ENCODE results near the gene KIF2A.

The KIF2A gene

DNA sequence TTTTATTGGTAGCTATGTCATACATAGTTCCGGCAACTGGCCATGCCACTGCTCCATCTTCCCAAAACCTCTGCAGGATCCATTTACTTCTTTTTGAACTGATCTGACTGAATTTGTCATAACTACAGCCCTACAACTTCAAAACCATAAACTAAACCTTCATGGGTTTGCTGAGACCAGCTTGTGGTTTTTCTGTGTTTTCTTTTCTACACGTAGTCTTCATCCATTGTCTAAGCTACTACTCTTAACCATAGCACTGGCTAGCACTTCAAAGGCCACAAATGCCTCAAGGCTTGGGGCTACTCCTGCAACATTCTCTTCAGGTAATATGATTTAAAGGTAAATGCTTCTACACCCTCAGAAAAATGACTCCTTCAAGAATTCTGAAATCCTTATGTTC lies 9.0 kb upstream of the KIF2A start:
- DNase-seq: no peak

DNA sequence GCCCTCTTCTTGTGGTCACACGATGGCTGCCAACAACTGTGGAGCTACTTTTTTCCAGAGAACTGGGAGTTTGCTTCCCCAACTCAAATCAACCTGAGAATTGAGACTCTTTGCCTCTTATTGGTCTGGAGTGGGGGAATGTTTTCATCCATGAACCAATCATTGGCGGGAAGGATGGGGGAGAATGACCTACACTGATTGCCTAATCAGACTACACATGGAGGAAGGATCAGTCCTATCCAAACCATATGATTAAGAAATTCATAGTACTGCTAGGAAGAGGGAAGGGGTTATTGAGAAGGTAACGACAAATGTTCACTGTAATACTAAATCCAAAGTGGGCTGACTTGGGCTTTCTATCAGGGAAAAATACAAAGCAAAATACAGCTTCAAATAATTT lies 7.9 kb upstream of the KIF2A start:
- no peak for DNase-seq

DNA sequence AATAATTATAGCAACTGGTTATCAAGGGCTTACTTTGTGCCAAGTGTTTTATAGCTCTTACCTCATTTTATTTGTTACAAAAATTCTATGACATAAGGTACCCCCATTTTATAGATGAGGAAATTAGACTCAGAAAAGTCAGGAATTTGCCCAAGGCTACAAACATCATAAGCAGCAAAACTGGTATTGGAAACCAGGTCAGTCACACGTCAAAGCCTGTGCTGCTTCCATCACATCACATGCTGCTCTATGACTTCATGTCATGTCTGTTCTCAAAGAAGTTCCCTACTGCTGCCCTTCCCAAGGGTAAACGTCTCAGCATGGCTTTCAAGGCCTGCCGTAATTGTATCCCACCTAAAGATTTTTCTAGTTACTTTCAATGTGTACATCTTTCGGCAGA lies 6.9 kb upstream of the KIF2A start:
- DNase-seq: no peak

DNA sequence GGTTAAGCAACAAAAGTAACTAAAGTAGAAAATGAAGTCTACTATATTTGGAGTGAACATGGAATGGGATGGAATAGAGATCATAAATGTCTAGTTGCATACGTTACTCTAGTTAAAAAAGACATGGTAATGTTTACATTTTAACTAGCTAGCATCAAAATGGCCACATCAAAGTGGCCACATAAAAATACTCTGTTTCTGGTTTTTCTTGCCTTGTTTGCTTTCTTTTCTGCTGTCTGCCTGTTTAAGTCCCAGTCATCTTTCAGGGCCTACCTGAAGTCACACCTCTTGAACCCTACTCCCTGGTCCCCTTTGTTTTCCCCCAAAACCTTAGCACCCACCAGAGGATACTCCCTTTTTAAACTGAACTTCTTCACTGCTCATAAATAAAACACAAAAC lies 6.4 kb upstream of the KIF2A start:
- DNase-seq: no peak

DNA sequence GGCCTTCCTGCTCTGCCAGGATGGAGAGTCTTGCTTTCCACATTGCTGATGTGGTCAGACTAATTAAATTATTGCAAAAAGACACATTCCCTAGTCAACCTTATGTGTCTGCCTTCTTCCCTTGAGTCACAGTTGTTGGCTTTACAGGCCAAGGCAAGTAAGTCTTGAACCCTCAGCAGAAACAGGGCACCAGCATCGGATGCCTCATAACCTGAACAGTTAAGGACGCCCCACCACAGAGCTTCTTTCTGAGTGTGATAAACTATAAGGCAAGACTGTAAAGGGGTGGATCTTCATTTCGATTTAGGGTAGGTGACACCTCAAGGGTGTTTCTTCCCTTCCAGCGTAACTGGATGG lies 670 bp upstream of the KIF2A start:
- DNase-seq: no peak

DNA sequence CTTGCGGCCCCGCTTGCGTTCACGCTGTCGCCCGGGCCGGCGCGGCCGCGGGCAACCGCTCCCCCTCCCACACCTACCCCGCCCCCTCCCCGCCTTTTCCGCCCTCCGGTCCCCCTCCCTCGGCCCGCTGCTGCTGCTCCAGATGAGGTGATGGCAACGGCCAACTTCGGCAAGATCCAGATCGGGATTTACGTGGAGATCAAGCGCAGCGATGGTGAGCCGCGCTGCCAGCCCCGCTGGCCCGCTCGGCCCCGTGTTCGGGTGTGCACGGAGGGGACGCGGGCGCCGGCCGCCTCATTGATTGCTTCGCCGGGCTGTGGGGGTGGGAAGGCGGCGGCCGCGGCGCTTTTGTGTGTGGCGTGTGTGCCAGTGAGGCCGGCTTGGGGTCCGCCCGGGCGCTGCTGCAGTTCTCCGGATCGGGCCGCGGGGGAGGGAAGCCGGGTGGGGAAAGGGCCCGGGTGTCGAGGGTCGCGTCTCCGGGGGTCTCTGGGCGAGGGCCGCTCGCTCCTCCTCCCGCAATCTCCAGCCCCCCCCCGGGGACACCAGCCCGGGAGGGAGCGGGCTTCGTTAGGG lies 403 bp downstream of the KIF2A start:
- no peak for DNase-seq

DNA sequence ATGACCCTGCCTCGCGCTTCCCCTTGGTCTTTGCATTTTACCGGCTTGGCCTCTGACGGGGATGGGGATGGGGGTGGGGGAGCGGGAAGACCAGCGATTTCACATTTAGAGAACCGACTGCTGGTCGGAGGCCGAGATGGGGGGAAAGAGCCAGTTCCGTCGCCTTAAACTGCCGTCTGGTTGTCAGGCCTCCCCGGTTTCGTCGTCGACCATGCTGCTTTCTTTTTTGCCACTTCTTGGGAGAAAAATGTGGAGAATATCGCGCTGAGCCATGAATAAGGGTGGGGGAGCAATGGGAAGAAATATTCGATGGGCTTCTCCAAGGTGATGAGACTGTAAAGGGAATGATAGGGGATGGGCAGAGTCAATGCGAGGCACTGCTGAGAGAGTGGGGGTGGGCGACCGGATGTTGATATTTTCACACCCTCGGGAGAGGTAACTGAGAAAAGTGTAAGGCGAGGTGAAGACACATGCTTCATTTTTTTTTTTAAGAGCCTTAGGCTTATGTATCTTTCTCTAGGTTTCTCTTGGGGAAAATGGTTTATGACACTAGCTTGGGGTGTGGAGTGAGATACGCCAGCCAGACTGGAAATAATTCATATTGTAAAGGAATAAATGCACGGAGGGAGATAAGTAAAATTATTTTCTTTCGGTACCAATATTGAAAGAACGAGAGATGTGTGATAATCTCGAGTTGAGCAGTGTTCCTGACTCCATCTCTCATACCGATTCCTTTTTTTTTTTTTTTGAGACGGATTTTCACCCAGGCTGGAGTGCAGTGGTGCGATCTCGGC lies 1.1 kb downstream of the KIF2A start:
- peak; percentile 71 for DNase-seq

DNA sequence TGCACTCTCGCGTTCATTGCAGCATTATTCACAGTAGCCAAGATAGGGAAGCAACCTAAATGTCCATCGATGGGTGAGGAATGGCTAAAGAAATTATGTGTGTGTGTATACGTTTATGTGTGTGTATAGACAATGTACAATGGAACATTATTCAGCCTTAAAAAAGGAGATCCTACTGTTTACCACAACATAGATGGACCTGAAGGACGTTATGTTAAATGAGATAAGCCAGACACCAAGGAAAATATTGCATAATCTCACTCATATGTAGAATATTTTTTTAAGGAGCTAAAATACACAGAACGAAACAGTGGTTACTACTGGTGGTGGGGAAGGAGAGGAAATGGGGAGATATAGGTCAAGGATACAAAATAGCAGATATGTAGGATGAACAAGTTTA lies 2.4 kb downstream of the KIF2A start:
- DNase-seq: no peak

DNA sequence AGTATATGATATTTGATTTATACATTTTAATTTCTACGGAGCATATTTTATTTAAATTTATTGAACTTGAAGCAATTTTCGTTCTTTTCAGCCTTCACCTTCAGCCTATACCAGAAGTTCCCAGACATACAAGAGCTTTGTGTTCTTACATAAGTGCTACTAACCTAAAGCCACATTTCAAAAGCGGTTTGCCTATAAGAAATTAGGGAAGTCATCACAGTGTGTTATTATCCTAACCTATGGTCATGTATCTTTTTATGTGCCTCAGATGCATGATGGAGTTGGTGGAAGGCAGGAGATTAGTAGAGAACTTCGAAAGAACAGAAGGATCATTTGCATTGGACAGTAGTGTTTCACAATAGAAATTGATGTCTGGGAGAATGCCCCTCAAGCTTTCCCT lies 3.1 kb downstream of the KIF2A start:
- no peak for DNase-seq

DNA sequence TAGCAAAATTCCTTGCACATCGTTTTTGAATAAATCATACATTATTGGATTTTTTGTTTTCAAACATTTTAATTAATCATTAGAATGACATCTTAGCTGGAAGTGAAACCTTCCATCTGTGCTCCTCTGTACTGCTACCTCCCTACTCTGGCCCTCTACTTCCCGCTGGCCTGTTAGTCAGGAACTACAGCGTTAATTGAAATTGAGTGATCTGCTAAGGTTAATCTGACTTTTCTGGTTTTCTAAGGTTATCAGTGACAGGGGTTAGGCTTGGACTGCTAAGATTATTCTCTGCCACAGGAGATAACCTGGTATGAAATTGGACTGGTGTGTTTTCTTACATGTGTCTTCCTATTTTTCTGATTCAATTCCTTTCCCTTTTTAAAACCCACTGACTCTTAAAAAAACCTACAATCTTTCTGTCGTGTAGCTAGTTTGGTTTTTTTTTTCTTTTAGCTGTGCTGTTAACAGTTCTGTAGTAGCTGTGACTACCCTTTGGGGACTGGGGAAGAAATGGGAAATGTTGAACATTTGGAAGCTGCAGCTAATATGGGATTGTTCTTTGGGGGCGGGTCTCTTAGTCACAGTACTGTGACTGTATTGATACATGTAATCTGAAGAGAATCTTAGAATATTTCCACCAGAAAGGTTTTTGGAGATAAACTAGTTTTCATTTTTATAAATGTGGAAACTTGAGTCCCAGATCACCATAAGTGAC lies 4.6 kb downstream of the KIF2A start:
- DNase-seq: no peak

DNA sequence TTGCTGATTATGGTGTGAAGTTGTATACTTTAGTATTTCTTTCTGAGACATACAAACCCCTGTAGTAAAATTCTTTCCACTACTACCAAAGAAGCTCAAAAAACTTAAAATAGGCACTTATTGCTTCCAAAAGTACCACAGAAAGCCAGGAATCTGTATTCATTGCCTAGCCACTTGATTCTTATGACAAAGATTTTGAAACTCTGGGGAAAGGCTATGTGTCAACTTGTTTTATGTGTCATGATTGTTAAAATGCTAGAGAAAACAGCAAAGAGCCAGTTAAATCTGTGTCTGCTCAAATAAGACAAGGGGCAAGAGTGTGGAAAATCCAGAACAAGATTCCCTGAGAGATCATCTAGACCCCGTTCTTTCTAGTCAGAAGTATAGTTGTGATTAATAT lies 6.0 kb downstream of the KIF2A start:
- DNase-seq: no peak

DNA sequence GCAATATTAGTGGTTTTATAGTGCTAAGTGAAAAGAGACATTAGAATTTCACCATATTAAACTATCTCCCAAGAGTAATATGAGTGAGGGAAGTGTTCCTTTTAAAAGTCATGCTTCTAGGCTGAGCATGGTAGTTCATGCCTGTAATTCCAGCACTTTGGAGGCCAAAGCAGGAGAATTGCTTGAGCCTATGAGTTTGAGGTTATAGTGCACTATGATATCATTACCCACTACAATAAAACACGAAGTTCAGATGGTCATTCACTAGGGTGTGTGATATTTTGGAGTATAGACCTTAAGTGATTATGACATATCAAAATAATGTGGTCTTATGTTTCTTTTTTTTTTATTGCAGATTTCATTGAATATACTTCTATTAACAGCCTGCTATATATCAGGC lies 6.7 kb downstream of the KIF2A start:
- no peak for DNase-seq

DNA sequence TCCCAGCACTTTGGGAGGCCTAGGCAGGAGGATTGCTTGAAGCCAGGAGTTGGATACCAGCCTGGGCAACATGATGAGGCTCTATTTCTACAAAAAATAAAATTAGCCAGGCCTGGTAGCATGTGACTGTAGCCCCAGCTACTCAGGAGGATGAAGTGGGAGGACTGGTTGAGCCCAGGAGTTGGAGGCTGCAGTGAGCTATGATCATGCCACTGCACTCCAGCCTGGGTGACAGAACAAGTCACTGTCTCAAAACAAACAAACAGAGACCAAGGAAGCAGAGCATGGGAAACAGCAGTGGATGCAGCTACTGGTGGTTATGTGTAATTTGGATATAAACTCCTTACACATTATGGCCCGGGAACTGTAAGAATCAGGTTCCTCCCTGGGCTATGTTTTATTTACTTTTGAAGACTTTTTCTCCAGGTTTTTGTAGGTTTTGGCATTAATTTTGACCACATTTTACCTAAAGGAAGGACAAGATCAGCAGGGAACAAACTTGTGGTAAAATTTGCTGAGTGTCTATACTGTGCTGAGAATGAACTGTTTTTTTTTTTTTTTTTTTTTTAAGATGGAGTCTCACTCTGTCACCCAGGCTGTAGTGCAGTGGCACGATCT lies 8.3 kb downstream of the KIF2A start:
- no peak for DNase-seq

DNA sequence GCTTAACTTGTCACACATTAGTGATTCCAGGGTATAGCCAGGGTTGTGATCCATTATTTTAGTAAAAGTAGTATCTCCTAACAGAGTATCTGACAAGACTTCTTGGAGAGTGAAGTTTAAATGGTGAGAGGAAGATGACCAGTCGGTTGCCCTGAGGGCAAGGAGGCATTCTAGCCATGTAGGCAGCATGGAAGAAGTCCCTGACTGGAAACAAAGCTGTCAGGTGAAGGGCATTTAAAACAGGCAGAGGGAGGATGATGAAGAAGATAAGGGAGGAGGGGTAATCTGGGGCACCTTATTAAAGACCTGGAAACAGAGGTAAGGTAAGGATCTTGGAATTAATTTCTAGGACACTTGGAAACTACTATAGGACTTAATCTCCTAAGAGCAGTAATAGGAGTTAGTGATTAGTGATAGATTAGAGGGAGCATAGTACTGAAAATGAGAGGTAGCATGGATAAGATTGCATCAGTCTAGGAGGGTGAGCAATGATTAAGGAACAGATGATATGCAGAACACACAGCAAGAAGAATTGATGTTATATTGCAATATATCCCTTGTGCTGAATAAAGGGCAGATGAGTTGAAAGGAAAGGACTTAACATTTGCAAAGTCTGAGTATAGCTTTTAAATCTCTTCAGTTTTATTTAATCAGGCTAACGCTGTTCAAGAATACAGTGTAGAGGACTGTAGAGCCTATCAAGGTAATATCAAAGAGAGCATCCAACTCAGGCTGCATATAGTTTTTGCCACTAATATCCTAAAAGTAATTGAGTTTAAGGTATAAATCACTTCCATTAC lies 9.6 kb downstream of the KIF2A start:
- DNase-seq: no peak

DNA sequence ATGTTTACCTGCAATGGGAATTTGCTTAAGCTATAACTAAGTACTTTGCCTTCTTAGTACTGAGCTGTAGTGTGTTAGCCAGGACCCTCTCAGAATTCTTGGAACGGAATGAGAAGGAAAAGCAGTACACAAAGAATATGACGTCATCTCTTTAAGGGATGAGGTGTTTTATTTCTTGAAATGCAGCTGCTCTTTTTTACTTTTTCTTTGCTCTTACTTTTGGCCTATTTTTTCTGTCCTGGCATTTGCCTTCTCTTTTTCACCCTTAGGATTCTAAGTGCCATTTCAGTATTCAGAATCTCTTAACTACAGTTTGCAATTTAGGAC lies 10.1 kb downstream of the KIF2A start:
- no peak for DNase-seq

DNA sequence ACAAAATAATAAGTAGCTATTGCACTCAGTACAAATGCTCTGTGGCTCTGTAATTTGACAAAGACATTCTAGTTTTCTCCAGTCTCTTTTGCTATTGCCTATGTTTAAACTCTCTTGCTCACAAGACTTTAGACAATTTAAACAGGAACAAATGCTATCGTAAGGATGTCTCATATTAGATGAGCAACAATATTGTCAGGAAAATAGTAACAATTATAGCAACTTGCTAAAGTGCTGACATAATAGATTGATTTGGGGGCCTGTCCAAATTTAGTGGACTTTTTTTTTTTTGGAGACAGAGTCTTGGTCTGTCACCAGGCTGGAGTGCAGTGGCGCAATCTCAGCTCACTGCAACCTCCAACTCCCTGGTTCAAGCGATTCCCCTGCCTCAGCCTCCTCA lies 11.8 kb downstream of the KIF2A start:
- DNase-seq: no peak

DNA sequence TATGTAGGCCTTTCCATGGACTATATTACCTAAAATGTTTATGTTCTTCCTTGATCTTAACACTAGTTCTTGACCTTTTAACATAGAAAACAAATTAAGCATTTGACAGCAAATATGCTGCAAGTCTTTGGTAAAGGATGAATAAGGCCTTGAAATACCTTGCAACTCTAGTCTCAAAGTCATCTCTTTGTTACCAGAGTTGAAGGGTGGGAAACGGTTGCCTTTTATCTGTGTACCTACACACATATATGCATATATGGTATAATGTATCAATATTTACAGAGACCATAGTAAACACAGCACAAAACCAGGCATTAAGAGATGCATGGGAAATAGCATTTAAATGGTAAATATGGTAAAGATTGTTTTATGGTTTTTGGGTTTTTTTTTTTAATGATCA lies 16.5 kb downstream of the KIF2A start:
- no peak for DNase-seq

DNA sequence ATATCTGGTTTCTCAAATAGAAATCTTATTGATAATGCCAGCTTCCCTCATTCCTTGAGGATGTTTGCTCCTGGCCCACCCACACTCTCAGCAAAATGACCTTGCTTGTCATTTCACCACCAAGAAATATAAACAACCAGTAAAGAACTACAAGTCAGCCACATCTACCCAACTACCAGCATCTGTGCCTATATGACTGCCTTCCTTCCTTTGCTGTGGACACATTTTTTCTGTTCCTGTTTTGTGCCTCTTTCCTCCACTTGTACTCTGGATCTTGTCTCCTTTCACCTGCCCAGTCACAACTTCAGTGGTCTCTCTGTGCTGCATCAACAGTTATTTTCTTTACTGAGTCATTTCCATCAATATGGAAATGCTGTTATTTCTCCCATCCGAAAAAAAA lies 20.3 kb downstream of the KIF2A start:
- DNase-seq: no peak

DNA sequence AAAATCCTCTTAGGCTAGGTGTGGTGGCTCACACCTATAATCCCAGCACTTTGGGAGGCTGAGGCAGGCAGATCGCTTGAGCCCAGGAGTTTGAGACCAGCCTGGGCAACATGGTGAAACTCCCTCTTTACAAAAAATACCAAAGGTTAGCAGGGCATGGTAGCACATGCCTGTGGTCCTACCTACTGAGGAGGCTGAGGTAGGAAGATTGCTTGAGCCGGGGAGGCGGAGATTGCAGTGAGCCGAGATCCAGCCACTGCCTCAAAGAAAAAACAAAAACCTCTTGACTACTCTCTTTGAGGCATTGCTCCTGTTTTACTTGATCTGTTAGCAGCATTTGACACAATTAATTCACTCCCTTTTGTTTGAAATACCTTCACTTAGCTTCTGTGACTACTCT lies 20.7 kb downstream of the KIF2A start:
- no peak for DNase-seq

DNA sequence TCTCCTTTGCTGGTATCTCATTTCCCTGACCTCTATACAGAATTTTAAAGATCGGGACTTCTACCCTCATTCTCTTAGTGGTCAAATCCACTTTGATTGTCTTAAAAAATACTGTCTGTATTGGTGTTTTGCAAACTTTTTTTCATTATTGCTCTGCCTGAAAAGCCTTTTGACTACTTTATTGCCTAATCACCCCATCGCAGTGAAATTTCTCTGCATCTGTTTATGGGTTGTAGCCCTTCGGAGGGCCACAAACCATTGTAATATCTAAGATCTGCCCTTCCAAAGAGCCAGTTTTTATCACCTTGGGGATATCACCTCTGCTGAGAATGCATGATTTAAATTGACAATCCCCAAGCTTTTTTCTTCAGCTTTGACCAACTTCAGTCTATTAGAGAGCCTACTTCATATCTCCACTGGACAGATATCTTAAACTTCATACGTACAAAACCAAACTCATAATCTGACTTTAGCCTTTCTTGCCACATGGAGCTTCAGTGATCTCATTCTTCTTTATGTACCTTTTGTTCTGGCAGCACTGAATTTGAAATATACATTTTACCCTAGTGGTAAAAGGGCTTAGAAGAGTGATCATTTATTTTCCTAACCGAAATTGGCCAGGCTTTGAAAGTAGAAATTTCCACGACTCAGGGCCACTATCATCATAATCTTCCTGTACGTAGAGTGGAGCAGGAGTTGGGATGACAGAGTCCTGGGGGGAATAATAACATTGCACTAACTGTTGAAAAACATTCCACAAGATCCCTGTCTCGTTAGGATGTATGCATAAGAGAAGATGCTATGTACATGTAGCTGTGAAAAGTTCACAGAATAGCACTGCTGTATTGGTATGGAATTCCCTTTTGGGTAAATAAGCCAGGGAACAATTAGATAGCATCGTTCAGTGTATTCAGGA lies 21.4 kb downstream of the KIF2A start:
- DNase-seq: no peak

DNA sequence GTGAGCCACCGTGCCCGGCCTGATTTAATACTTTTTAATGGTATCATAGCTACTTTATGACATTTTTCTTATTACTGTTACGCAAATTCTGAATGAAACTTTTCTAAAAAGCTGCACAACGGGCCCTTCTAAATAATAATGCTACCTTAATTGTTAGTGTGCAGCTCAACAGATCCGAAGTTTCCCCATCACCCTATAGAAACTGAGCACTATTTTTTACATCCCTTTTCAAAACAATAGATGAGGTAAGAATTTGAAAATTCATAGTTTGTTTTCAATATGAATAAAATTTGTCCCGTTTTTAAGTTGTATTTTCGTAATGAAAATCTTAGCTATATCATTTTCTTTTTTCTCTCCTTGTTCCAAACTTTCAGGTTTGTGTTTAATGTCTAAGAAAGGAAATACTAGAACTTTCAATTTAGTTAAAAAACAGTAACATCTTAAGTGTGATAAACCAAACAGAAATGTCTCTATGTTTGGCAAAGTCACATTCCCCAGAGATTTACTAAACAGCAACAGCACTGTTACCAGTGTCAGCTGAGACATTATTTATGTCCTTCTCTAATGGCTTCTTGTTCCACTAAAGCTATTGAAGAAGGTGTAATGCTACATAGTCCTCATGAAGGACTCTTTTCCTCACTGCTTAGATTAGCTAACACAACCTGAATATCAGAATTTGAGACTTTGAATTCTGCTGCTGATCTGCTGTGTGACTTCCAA lies 22.9 kb downstream of the KIF2A start:
- DNase-seq: no peak

DNA sequence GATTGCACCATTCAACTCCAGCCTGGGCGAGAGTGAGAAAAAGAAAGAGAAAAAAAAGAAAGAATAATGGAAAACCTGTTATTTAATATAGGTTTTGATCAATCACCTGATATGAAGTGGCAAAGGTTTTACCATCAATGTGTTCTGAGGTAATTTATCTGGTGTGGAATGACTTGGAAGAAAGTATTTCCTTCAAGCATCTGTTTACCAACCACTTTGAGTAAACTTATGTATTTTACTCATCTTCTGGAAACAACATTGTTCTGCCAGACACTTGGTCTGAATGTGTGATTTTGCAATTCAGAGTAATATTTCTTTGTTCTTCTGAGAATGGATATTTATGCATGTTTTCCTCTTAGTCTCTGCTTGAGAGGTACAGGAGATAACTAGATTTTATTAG lies 24.3 kb downstream of the KIF2A start:
- no peak for DNase-seq
